ENCODE data around the gene DHX8. TPM values are rescaled to one million over a fixed set of nuclear protein-coding genes. Genes with fewer than 3 reads are reported as not detected.

DHX8 gene
- total and polyA plus RNA-seq, 2 donors (not counting 3 experiments of a cell fraction or from before 2014, with no cell fraction given): 34.9 to 65.6 TPM

DNA sequence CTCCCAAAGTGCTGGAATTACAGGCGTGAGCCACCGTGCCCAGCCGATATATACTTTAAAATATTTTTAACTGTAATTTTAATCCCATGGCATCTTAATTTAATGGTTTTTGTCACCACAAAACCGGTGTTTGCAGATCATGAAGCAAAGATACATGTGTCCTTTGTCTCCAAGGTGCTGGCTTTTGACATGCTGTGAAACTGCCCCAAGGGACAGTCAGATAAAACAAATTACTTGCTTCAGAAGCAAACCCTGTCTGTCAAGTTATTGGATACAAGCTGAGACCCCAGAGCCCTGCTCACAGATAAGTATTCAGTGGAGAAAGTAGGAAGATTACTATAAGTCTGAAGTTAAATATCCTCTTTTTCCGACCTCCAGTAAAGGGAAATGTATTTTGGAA lies 45.1 kb upstream of the DHX8 start:
- dilution Hi-C loops (cut with MboI; ENCODE audit: extremely low pct_ligation_motif_present, low sequenced_read_pairs) (no loop called here), intact Hi-C loops (cut with micrococcal nuclease) (no loop called here)
- FAIRE-seq (no peak), DNase-seq (ENCODE audit: low read depth, low spot score) (no peak)
- ChIA-PET POLR2A (interaction anchor here (0.8 kb wide), 1 partner anchor 228 kb away, joined by 3 read pairs; no protein-coding TSS in a partner anchor), CTCF (interaction anchor here (0.7 to 1.0 kb wide), 2 partner anchors 22 to 27 kb away, joined by 3 read pairs; no protein-coding TSS in a partner anchor)
- no peak overlapping the region for H3K27ac ChIP-seq (ENCODE audit: insufficient read depth, low read depth, low read length)
- H3K4me3 ChIP-seq (replicated peaks in 1 of 3; ENCODE audit: insufficient read depth in 1 of 3, low read depth in 1 of 3, low read length in 3 of 3): no peak overlapping the region
- no TSS peak for BruUV-seq (replicated peaks)
- no peak overlapping the region for H3K9ac ChIP-seq (replicated peaks; ENCODE audit: extremely low read depth, insufficient read depth, low read length)
- H3K9me3 ChIP-seq (replicated peaks; ENCODE audit: control insufficient read depth, insufficient read depth, low read length): no peaks in the 10 kb centered on the region
- no peaks in the 10 kb centered on the region for H3K79me2 ChIP-seq (ENCODE audit: control insufficient read depth, insufficient read depth, low read length)
- H4K20me1 ChIP-seq (replicated peaks; ENCODE audit: control insufficient read depth, extremely low read depth, insufficient read depth, low read length): no peaks in the 10 kb centered on the region
- peaks cover 0 to 2% of the 10 kb centered on the region in 2 experiments for H3K27me3 ChIP-seq (ENCODE audit: control insufficient read depth in 2 of 2, insufficient read depth in 2 of 2, low read length in 2 of 2)
- TF ChIP-seq MYC (IDR thresholded peaks at IDR 0.05; ENCODE audit: low read depth, low read length) (no peak), POLR2A (IDR thresholded peaks at IDR 0.05; ENCODE audit: low read depth, low read length) (no peak), JUN (IDR thresholded peaks at IDR 0.05; ENCODE audit: borderline replicate concordance, insufficient read depth, insufficient read length, low read depth) (no peak), GATA2 (IDR thresholded peaks at IDR 0.05; ENCODE audit: insufficient read depth, insufficient read length, low read depth, low read length) (no peak), FOS (IDR thresholded peaks at IDR 0.05; ENCODE audit: borderline replicate concordance, insufficient read depth, low read length) (no peak), EZH2 (IDR thresholded peaks at IDR 0.05; ENCODE audit: borderline replicate concordance, low read depth, low read length, severe bottlenecking) (no peak), POLR2AphosphoS5 (IDR thresholded peaks at IDR 0.05; ENCODE audit: insufficient read depth, low read depth, low read length) (no peak)
- TF ChIP-seq, protein P1, sequence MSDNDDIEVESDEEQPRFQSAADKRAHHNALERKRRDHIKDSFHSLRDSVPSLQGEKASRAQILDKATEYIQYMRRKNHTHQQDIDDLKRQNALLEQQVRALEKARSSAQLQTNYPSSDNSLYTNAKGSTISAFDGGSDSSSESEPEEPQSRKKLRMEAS (IDR thresholded peaks at IDR 0.05; ENCODE audit: insufficient read depth, insufficient read length): no peak
- TF ChIP-seq, protein P2, sequence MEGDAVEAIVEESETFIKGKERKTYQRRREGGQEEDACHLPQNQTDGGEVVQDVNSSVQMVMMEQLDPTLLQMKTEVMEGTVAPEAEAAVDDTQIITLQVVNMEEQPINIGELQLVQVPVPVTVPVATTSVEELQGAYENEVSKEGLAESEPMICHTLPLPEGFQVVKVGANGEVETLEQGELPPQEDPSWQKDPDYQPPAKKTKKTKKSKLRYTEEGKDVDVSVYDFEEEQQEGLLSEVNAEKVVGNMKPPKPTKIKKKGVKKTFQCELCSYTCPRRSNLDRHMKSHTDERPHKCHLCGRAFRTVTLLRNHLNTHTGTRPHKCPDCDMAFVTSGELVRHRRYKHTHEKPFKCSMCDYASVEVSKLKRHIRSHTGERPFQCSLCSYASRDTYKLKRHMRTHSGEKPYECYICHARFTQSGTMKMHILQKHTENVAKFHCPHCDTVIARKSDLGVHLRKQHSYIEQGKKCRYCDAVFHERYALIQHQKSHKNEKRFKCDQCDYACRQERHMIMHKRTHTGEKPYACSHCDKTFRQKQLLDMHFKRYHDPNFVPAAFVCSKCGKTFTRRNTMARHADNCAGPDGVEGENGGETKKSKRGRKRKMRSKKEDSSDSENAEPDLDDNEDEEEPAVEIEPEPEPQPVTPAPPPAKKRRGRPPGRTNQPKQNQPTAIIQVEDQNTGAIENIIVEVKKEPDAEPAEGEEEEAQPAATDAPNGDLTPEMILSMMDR (IDR thresholded peaks at IDR 0.05; ENCODE audit: extremely low read depth in 1 of 2, insufficient read depth in 1 of 2, low read depth in 1 of 2, low read length in 2 of 2): no peak
- no peaks in the 10 kb centered on the region for H3K36me3 ChIP-seq (ENCODE audit: control insufficient read depth in 2 of 2, extremely low read depth in 1 of 2, insufficient read depth in 2 of 2, low read length in 2 of 2)
- no peaks in the 10 kb centered on the region for H3K4me1 ChIP-seq (ENCODE audit: control insufficient read depth, extremely low read depth, insufficient read depth, low read length)
- H3K4me2 ChIP-seq (ENCODE audit: insufficient read depth, low read length): no peak overlapping the region
- no peak overlapping the region for H2AFZ ChIP-seq (ENCODE audit: low read depth, low read length)
- H3K9me1 ChIP-seq (replicated peaks; ENCODE audit: control insufficient read depth, extremely low read depth, insufficient read depth, low read length): no peaks in the 10 kb centered on the region
